Esophagus muscularis mucosa (tissue), 4 donors: ENCODE measurements around the gene CASKIN1.

Source experiments
- CTCF ChIP-seq, 3 experiments: fragments of 200-600 bp in 2 of 3; fragments of 450-650 bp in 1 of 3; sonication (generic) in 2 of 3; IDR thresholded peaks; one replicate each; pipeline ENCODE4 v1.5.1; 2017 to 2019; ENCODE audit warnings: antibody characterized with exemption in 3 of 3, mild to moderate bottlenecking in 2 of 3, moderate library complexity in 1 of 3
- EP300 ChIP-seq: sonication (generic); formaldehyde crosslinking; IDR thresholded peaks from one replicate; pipeline ENCODE4 v1.6.1; 2017; ENCODE audit warnings: antibody characterized with exemption
- POLR2A ChIP-seq: fragments of 450-650 bp; IDR thresholded peaks from one replicate; pipeline ENCODE4 v1.6.1; 2017; ENCODE audit warnings: antibody characterized with exemption, moderate library complexity, mild to moderate bottlenecking, low read depth
- POLR2AphosphoS5 ChIP-seq, 2 donors: sonication (generic); formaldehyde crosslinking; IDR thresholded peaks; one replicate each; pipeline ENCODE4 v1.6.1; 2017; ENCODE audit warnings: antibody characterized with exemption in 2 of 2

DNA sequence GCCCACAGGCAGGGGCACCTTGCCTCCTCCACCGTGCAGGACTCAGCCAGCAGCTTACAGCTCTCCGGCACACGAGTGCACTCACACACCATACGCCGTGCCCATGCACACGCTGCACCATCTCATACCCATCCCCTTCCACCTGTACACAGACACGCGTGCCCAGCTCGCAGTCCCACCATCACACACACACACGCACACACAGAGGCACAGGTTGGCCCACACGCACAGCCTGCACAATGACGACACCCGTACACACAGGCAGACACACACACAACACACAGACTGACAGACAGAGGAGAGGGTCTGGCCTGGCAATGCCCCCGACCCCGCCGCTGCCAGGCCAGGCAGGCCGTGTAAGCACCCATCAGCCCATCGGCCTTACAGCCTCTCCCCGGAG lies 12.1 kb downstream of the CASKIN1 start:
- TF ChIP-seq CTCF (IDR thresholded peaks at IDR 0.05) (no peak), POLR2AphosphoS5 (IDR thresholded peaks at IDR 0.05) (no peak), POLR2A (no peak), EP300 (no peak)
